ENCODE results near the gene GBX1.

Gene GBX1

GRCh38 chr7:151195616-151196450 lies 28.3 kb upstream of the GBX1 start:
- TF ChIP-seq EZH2phosphoT487 (IDR thresholded peaks at IDR 0.05; ENCODE audit: borderline replicate concordance) = no peak
- TF ChIP-seq CTCF (conservative IDR thresholded peaks at IDR 0.05; ENCODE audit: low read length) = 0 out of 2 replicates have a peak, but pooled peaks have one; percentile 21
- H3K4me1 ChIP-seq (ENCODE audit: insufficient read depth, low read length, poor library complexity, severe bottlenecking) = peaks cover 5% of the 10 kb centered on the region
- H3K4me3 ChIP-seq (ENCODE audit: low read length, poor library complexity, severe bottlenecking) = no peak overlapping the region
- H3F3A ChIP-seq (ENCODE audit: low read depth) = no peaks in the 10 kb centered on the region
- H3K4me2 ChIP-seq (ENCODE audit: low read depth, low read length, poor library complexity, severe bottlenecking) = no peak overlapping the region
- H3K9ac ChIP-seq (ENCODE audit: low read depth, low read length, poor library complexity, severe bottlenecking) = no peak overlapping the region
- no peaks in the 10 kb centered on the region for H3K79me2 ChIP-seq (ENCODE audit: insufficient read depth, low read length)
- H3K36me3 ChIP-seq (ENCODE audit: insufficient read depth, low read length) = no peaks in the 10 kb centered on the region
- H4K20me1 ChIP-seq (ENCODE audit: insufficient read depth, low read length, poor library complexity, severe bottlenecking) = no peaks in the 10 kb centered on the region
- no peak overlapping the region for H2AFZ ChIP-seq (ENCODE audit: low read length)
- H3K9me2 ChIP-seq (replicated peaks; ENCODE audit: low read depth, low read length) = no peaks in the 10 kb centered on the region
- H3K9me3 ChIP-seq (ENCODE audit: insufficient read depth, low read depth, low read length) = no peaks in the 10 kb centered on the region
- no peaks in the 10 kb centered on the region for H3K27me3 ChIP-seq (ENCODE audit: insufficient read depth, low read length, poor library complexity, severe bottlenecking)

- Histone ChIP-seq H3K9ac (ENCODE audit: low read depth, low read length, poor library complexity, severe bottlenecking) (no peak overlapping the region), H3K4me3 (ENCODE audit: low read length, poor library complexity, severe bottlenecking) (no peak overlapping the region), H3K9me2 (replicated peaks; ENCODE audit: low read depth, low read length) (no peaks in the 10 kb centered on the region), H2AFZ (ENCODE audit: low read length) (no peak overlapping the region), H3K4me1 (ENCODE audit: insufficient read depth, low read length, poor library complexity, severe bottlenecking) (peaks cover 15% of the 10 kb centered on the region), H4K20me1 (ENCODE audit: insufficient read depth, low read length, poor library complexity, severe bottlenecking) (no peaks in the 10 kb centered on the region), H3F3A (ENCODE audit: low read depth) (no peaks in the 10 kb centered on the region), H3K4me2 (ENCODE audit: low read depth, low read length, poor library complexity, severe bottlenecking) (no peak overlapping the region), H3K79me2 (ENCODE audit: insufficient read depth, low read length) (no peaks in the 10 kb centered on the region), H3K9me3 (ENCODE audit: insufficient read depth, low read depth, low read length) (no peaks in the 10 kb centered on the region), H3K27me3 (ENCODE audit: insufficient read depth, low read length, poor library complexity, severe bottlenecking) (no peaks in the 10 kb centered on the region), H3K36me3 (ENCODE audit: insufficient read depth, low read length) (no peaks in the 10 kb centered on the region)
- TF ChIP-seq EZH2phosphoT487 (IDR thresholded peaks at IDR 0.05; ENCODE audit: borderline replicate concordance) (no peak), CTCF (conservative IDR thresholded peaks at IDR 0.05; ENCODE audit: low read length) (no peak)
These were observed 26.7 kb upstream of the GBX1 start for GRCh38 chr7:151194188-151194587.

- TF ChIP-seq CTCF (conservative IDR thresholded peaks at IDR 0.05; ENCODE audit: low read length) = no peak
- no peak for TF ChIP-seq EZH2phosphoT487 (IDR thresholded peaks at IDR 0.05; ENCODE audit: borderline replicate concordance)
- H3K4me3 ChIP-seq (ENCODE audit: low read length, poor library complexity, severe bottlenecking) = no peak overlapping the region
- no peak overlapping the region for H2AFZ ChIP-seq (ENCODE audit: low read length)
These were observed 25.9 kb upstream of the GBX1 start for GRCh38 chr7:151193203-151193978.

More at GRCh38 chr7:151193203-151193978, 25.9 kb upstream of the GBX1 start:
- Histone ChIP-seq H4K20me1 (ENCODE audit: insufficient read depth, low read length, poor library complexity, severe bottlenecking) (no peaks in the 10 kb centered on the region), H3K4me2 (ENCODE audit: low read depth, low read length, poor library complexity, severe bottlenecking) (no peak overlapping the region), H3K27me3 (ENCODE audit: insufficient read depth, low read length, poor library complexity, severe bottlenecking) (no peaks in the 10 kb centered on the region), H3K36me3 (ENCODE audit: insufficient read depth, low read length) (no peaks in the 10 kb centered on the region), H3K4me1 (ENCODE audit: insufficient read depth, low read length, poor library complexity, severe bottlenecking) (peaks cover 15% of the 10 kb centered on the region), H3K9me3 (ENCODE audit: insufficient read depth, low read depth, low read length) (no peaks in the 10 kb centered on the region), H3K79me2 (ENCODE audit: insufficient read depth, low read length) (no peaks in the 10 kb centered on the region), H3K9ac (ENCODE audit: low read depth, low read length, poor library complexity, severe bottlenecking) (no peak overlapping the region), H3K9me2 (replicated peaks; ENCODE audit: low read depth, low read length) (no peaks in the 10 kb centered on the region), H3F3A (ENCODE audit: low read depth) (no peaks in the 10 kb centered on the region)

All from Loucy (cell line).